Measurements from ENCODE around the gene TPK1.
"Not testable (repeated sequence)": the region's sequence is repeated elsewhere in the genome, so short reads cannot be mapped to it uniquely, and the experiment has no call there.

Gene TPK1

DNA sequence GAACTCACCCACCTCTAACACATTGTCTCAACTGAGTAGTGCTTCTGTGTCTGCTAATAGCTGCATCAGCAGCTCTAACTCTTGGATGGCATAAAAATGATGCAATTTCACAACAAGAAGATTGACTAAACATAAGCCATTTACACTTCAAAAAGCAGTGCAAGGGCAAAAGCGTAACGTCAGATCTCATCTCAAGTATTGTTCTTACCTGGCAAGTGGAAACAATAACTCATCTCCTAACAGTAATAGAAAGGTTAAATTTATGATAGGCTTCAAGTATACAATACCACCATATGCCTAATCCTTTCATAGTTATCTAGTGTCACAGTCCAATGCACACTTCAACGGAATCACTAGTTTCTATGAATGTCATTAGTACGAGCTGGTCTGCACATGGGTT is 14.8 kb downstream of the TPK1 start:
- no peak for DNase-seq

DNA sequence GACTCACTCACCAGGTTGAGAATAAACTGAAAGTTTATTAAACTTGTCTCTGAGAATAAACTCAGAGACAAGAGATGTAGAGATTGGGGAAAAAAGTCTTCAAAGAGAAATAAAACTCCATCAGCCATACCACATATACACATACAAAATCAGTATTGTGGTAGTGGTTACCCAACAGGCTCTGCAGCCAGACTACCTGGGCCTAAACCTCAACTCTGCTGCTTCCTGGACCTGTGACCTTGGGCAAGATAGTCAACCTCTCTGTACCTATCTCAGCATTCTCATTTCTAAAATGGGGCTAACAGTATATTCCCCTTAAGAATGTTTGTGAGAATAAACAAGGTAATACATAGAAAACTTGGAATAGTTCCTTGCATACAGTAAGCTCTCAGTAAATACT is 15.3 kb downstream of the TPK1 start:
- no peak for DNase-seq

DNA sequence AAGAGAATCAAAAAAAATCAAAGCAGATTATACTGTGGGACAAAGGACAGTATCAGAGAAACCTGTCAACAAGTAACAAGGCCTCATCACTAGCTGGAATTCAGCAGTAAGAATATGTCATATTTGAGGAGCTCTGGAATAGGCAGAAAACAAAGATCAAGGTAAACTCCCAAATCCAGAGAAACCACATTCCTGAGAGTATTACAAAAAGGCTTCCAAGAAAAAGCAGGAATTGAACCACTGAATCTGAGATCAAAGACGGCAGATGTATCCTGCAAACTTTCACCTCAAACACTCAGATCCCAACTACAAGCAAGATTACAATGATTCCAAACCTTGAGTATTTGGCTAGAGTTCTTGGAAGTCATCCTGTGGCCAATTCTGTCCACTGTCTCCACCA is 16.3 kb downstream of the TPK1 start:
- DNase-seq = no peak

DNA sequence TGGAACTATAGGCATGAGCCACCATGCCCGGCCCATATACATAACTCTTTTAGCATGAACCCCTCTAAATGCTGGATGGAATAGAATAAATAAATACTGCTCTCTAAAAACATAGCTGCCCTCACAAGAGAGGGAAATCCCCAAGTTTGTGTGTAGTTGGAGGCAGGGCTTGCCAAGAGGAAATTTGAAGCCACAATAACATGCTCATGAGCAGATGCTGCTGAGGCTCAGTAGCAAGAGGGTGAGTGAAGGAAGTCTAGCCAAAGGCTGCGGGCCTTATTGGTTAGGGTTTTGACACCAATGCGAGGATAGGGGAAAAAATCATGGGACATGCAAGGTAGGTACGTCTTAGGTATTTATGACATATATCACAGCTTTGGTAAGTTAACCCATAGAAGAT is 17.3 kb downstream of the TPK1 start:
- no peak for DNase-seq

DNA sequence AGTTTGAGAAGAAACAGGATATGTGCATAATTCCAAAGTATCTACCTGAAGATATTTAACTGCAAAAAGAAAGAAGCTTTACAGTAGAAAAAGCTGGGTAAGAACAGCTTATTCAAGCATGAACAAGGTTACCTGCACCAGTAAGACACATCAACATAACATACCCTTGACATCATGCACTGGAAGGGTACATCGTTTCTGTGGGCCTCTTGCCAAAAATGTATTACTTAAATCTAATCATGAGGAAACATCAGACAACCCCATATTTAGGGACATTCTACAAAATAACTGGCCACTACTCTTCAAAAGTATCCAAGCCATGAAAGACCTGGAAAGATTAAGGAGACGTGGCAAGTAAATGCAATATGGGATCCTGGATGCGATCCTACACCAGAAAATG is 18.9 kb downstream of the TPK1 start:
- no peak for DNase-seq

DNA sequence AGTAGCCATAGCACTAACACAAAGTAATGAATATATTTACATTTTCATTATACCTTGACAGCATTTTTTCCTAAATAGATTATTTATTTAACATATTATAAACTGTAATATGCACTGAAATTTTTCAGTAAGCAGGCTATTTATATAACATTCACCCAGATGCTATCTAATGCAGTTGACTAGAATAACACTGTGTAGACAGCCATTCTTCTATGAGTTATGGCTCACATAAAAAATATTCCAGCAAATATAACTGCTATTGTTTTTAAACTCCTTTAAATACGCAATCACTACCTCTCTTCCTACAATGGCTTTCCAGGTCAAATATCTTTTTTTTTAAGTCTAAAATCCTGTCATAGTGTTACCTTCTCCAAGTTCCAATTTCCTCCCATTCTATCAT is 21.6 kb downstream of the TPK1 start:
- DNase-seq = no peak

DNA sequence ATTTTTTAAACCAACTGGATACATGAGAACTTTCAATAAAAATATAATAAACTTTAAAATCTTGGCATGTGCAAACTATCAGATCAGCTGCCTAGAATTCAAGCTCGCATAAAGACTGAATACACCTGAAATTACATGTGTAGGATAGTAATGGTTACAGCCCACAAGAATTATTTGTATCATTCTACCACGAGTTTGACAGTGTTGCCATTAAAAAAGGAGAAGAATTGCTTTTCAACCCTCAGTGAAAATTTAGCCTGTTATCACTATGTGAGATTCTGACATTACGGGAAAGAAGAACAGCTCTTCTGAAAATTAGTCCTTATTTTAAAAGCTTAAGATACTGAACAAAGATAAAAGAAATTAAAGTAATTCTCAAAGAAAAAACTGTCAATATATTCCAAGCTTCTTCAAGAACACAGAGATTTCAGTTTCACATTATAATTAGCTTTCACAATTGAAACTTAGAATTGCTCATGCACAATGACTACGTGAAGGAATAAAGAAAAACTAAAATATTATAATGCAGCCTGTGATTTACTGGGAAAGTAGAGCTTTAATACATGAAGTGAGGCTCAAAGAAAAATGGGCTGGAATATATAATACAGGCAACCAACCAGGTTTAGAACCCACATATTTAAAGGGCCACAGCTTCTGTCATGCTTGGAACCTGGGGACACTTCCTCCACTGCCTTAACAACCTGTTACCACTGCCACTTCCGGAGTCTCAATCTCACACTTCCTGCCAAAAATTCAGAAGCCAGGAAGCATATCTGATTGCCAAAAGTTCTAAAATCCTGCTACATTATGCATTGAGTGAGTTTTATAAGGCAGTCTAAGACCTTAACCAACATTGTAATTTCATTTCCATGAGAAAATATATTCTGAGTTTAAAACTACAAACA is 23.2 kb downstream of the TPK1 start:
- DNase-seq = no peak

DNA sequence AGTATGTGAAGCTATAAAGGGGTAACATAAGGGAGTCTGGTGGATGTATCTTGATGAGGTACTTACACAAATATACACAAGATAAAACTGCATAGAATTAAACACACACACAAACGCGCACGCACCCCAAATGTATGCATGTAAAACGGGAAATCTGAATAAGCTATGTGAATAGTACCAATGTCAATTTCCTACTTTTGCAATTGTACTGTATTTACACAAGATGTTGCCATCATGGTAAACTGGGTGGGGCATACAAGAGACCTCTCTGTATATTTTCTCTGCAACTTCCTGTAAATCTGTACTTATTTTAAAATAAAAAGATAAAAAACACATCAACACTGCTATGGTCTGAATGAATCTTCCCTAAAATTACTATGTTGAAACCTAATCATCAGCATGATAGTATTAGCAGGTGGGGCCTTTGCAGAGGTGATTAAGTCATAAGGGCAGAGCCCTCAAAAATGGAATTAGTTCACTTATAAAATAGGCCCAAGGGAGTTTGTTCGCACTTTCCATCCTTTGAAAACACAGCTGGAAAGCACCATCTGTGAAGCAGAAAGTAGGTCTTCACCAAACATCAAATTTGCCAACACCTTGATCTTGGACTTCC is 30.1 kb downstream of the TPK1 start:
- DNase-seq = no peak

DNA sequence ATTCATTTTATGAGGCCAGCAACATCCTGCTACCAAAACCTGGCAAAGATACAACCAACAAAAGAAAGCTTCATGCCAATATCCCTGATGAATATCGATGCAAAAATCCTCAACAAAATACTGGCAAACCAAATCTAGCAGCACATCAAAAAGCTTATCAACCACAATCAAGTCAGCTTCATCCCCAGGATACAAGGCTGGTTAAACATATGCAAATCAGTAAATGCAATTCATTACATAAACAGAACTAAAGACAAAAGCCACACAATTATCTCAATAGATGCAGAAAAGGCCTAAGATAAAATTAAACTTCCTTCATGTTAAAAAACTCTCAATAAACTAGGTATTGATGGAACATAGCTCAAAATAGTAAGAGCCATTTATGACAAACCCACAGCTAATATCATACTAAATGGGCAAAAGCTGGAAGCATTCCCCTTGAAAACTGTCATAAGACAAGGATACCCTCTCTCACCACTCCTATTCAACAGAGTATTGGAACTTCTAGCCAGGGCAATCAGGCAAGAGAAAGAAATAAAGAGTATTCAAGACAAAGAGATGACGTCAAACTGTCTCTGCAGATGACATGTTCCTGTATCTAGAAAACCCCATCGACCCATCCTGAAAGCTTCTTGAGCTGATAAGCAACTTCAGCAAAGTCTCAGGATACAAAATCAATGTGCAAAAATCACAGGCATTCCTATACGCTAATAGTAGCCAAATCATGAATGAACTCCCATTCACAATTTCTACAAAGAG is 35.0 kb downstream of the TPK1 start:
- DNase-seq = not testable (repeated sequence)

DNA sequence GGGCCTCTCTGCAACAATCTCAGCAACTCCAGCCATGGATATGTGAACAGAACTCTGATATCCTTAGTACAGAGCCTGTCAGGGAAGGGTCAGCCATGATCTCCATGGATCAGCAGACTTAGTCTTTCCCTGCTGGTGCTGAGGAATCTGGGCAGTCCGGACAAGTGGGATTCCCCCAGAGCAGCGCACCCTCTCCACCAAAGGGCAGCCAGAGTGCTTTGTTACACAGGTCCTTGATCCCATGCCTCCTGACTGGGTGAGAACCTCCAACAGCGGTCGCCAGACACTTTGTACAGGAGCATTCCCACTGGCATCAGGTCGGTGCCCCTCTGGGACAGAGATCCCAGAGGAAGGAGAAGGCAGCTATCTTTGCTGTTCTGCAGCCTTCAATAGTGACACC is 38.9 kb downstream of the TPK1 start:
- DNase-seq = no peak

DNA sequence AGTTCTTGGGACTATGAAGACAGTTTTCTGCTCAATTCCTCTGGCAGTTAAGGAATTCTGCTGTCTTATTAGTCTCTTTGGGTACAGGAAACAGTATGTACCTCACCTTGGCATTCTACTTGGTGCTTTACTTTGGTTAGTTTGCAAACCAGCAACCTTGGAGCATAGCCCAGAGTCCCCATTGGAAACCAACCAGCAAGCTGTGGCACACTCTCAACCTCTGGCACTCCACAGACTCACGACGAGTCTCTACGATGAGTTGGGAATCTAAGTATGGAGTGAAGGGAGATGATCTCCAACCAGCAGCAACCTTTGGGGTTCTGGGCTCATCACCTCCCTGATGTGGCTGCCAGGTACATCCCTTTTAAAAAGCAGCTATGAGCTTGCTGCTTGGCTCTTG is 43.8 kb downstream of the TPK1 start:
- no peak for DNase-seq

DNA sequence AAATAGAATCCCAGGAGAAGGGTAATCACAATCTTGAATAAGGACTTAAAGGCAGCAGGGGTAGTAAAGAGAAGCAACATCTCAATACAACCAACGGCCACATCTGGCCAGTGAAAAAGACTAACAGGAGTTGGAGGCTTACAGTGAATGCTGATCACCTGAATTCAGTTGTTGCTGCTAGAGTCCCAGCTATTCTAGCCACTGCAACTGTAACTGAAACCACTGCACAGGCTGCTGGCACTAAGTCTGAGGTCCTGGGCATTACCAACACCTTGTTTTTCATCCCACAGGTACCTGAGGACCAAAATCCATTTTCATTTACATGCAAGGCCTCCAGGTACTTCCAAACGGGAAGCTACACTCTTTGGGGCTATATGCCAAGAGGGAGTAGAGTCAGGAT is 44.4 kb downstream of the TPK1 start:
- DNase-seq = no peak

DNA sequence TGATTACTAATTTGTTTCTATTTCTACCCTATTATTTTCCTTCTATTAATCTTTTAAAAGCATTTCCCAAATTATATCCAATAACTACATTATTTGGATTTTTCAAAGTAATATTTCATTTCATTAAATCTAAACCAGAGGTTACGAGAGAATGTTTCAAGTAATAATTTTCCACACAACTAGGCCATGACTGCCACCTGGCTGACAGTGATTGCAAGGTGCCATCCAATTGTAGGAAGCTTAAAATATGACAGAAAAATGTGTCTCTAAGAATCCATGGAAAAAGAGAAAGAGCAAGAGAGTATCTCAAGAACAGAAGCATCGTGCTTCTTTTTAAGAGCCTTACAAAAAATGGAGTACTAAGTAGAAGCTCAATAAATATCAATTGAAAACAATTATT is 48.7 kb downstream of the TPK1 start:
- no peak for DNase-seq

DNA sequence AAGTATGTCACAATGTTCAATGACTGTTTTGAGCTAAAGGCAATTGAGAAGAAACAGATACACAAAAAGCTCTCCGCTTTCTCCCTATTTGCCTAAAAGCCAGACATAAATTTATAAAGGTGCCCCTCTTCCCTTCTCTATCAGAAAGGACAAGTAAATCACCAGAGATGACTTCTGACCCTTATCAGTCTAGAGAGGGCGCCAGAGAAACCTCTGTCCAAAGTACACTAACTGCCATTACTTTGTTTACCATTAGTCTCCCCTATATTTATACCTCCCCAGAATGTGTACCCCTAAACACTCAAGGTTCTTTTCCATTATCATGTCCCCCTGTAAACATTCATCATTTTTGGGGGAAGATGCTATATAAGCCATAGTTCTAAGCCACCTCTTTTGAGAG is 49.3 kb downstream of the TPK1 start:
- DNase-seq = no peak

DNA sequence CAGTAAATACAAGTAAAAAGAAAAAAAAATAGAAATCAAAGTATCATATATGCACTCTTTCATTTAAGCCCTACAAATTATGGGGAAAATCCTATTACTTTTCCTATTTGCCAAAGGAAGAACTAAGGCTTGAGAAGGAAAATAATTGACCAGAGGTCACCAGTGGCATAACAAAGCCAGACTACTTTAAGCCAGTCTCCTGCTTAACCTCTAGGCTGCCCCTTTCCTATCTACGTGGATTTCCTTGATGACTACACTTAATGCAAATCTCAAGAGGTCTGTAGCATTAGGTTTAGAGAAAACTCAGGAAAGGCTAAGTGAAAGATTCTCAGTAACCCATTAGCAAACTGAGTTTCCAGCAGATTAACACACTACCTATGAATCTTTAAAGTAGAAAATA is 49.8 kb downstream of the TPK1 start:
- DNase-seq = no peak

DNA sequence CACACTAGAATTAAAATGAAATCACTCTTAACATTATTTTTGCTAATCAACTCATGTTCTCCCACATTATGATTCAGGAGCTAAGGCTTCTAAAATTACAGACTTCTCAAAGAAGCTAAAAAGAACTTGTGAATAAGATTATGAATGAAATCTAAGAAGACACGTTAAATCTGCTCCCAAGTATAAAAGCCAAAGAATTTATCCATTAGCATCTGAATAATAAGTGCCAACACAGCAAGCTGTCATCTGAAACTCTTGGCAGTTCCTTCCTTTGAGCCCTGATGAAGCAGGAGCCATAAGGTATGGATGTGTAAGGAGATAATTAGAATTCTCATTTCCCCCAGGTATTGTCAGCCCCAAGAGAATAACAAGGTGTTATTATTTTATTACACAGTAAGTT is 50.3 kb downstream of the TPK1 start:
- DNase-seq = no peak

DNA sequence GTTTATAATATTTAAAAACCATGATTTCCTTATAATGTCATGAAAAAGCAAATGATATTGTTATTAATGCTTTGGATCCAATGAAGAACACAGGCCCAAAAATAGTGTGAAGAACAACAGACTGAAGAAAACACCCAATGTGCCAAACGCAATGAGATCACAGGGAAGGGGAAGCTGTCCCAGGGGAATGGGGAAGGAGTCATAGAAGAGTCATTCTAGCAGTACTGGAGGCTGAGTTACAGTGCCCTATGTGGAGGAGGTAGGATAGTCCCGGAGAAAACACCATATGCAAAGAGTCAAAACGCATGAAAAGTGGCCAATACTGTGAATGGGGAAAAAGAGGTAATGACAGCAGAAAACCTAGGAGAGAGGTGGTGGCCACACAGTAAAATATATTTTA is 50.9 kb downstream of the TPK1 start:
- DNase-seq = peak; percentile 45

DNA sequence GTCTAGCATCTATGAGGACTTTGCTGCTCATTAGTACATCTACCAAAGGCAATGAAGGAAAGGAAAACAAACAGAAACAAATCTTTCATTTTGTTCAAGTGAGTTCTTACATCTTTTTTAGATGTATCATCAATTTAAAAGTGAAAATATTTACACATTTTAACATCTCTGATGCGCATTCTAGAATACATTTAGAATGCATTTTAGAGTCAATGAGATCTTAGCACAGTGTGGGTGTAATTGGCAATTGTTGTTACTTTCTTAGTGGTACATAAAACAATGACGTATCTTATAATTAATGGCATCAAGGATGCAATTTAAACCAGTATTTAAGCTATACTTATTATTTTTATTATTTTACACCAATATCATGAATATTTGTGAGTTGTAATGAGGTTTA is 51.4 kb downstream of the TPK1 start:
- no peak for DNase-seq

DNA sequence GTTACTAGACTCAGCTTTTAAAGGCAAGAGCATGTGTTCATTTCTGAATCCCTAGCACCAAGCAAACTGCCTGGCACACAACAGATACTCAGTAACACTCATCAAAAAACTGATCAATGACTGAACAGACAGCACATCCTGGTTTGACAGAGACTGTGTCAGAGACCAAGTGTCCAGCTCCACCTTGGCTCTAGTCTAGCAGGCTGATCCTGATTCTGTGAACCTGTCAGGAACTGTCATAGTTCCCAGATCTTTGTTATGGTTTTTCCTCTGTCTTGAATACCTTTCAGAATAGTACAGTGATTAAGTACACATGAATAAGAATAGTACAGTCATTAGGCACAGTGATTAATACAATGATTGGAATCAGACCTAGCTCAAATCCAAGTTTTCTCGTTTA is 53.0 kb downstream of the TPK1 start:
- no peak for DNase-seq

DNA sequence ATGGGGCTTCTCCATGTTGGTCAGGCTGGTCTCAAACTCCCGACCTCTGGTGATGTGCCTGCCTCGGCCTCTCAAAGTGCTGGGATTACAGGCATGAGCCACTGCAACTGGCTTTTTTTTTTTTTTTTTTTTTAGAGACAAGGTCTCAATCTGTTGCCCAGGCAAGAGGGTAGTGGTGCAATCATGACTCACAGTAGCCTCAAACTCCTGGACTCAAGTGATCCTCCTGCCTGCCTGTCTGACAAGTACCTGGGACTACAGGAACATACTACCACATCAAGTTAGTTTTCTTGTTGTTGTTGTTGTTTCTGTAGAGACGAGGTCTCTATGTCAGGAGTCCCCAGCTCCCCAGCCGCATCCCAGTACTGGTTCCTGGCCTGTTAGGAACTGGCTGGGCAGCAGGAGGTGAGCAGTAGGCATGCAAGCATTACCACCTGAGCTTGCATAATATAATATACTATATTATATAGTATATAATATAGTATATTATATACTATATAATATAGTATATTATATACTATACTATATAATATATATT is 55.7 kb downstream of the TPK1 start:
- no peak for DNase-seq

DNA sequence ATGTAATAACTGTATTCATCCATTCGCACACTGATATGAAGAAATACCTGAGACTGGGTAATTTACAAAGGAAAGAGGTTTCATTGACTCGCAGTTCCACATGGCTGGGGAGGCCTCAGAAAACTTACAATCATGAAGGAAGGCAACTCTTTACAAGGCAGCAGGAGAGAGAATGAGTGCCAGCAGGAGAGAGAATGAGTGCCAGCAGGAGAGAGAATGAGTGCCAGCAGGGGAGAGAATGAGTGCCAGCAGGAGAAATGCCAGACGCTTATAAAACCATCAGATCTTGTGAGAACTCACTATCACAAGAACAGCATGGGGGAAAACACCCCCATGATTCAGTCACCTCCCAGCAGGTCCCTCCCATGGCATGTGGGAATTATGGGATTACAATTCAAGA is 58.0 kb downstream of the TPK1 start:
- DNase-seq = not testable (repeated sequence)

DNA sequence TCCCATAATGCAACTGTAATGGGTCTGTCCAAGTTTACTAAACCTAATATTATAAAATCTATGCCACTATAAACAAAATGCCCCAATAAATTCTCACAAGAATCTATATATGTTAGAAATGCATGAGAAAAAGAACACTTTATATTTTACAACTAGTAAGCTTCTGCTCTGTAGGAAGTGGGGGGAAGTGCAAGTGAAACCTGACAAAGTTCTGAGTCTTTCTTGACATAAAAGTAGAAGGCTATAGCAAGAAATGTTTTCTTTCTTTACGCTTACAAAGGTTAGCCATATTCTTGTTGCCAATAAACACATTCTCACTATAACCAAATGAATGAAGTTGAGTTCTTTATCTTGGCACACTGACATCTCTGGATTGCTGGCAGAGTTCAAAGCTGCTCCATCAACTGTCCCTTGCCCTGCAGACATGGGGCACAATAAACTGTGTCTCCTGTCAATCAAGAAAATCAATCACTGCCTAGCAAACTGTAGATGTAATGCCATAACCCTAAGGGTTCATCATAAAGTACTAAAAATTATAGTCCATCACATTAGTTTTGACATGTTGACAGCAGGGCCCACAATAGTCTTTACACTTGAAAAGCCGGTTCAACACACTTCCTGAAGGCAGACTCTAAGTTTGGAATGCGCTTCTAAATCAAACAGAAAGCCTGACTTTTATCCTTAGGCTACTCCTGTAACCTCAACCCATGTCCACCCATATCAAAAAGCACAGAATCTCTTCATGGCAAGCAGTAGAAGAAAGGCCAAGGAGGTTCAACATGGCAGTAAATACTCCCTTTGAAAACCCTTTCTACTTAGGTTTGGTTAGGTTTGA is 58.6 kb downstream of the TPK1 start:
- DNase-seq = no peak

DNA sequence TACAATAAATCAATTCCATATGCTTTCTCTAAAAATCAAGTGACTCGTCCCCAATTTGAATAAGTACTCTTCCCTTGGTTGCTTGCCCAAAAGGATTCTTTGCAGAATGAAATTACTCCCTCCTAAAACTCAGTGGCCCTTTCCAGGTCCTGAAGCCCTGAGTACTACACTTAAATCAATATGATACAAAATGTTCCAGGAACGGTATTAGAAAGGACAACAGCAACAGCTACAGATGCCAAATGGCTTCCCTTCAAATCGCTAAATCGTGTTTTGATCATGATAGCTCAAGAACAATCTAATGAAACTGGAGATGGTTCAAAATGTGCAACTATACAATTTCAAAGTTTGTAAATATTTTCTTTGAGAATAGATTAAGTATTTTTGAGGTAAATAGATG is 59.4 kb downstream of the TPK1 start:
- no peak for DNase-seq

All from fibroblast of skin of right biceps (primary cell).